ENCODE data around the gene CLIC1. TPM values are rescaled to one million over a fixed set of nuclear protein-coding genes. Genes with fewer than 3 reads are reported as not detected.

CLIC1 gene
- total and polyA plus RNA-seq, 2 experiments from 2014 or later = 269 to 296 TPM

DNA sequence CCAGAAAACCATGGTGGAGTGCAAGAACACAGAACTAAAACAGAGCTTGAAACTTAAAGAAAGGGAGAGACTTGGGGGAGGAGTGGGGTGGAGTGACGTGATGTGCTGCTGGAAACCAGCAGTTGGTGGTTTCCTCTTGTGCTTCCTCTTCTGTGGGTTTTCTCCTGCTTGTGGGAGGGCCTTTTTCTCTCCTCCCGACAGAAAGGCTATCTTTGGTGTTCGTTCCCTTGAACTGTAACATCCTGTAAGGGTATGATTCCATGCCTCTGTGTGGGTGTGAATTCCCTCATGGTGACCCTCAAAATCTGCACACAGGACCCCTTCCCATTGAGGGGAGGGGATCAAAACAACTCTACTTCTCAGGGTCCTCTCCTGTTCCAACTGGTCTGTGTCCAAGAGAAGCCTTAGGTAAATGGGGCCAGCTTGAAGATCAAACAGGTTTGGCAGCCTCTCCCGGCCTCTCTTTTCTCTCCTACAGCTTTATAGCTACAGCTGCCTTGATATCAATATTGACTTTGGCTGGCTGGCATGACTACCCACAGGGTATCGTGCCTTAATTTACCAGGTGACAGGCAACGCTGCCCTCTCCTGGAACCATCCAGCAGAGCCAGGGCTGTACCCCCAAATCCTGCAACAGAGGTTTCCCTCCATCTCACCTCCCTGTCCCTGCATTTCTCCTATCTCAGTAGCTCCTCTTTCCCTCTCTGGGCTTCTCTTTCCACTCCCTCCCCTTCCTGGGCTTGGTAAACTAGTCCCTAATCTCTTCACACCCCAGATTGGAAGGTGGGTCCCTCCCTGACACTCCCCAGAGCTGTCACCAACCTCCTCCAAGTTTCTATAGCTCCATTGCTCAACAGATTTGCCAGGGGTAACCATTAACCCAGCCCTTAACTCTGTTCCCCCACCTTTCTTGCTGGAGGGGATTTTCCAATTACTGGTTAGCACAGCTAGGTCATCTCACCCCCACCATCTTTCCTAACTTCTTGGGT is 2.0 kb upstream of the CLIC1 start:
- DNase-seq (ENCODE audit: low spot score) = peak; percentile 50
- Histone ChIP-seq H2AFZ (peak overlapping the region; percentile 73; the same call in 1 of the 2 replicates), H3K4me3 (peak overlapping the region; percentile 96), H3K9me2 (ENCODE audit: insufficient read depth) (no peaks in the 10 kb centered on the region), H3K4me2 (peak overlapping the region; percentile 91), H3K36me3 (ENCODE audit: insufficient read depth) (peaks cover 11% of the 10 kb centered on the region), H3K27ac (ENCODE audit: low read depth) (no peak overlapping the region), H4K20me1 (replicated peaks; ENCODE audit: insufficient read depth) (0 out of 2 replicates have a peak, but pooled peaks cover 5% of the 10 kb centered on the region), H3F3A (replicated peaks; ENCODE audit: low read depth) (peaks cover 37% of the 10 kb centered on the region), H3K4me1 (ENCODE audit: insufficient read depth) (peaks cover 42% of the 10 kb centered on the region), H3K27me3 (ENCODE audit: insufficient read depth) (no peaks in the 10 kb centered on the region), H3K79me2 (replicated peaks; ENCODE audit: insufficient read depth) (peaks cover 27% of the 10 kb centered on the region)
- Mint-ChIP-seq H3K27ac (peak overlapping the region; percentile 60), H3K9me3 (no peaks in the 10 kb centered on the region; the same call in 2 of the 3 replicates), H3K27me3 (ENCODE audit: insufficient read depth, low read depth, poor library complexity) (peaks cover 28% of the 10 kb centered on the region), H3K36me3 (ENCODE audit: low read depth) (peaks cover 29% of the 10 kb centered on the region), H3K4me3 (peak overlapping the region; percentile 92; the same call in 2 of the 3 replicates), H3K4me1 (peaks cover 45% of the 10 kb centered on the region)
- TF ChIP-seq EZH2phosphoT487 (IDR thresholded peaks at IDR 0.05; ENCODE audit: unreplicated experiment) = no peak
- TF ChIP-seq, protein P1, sequence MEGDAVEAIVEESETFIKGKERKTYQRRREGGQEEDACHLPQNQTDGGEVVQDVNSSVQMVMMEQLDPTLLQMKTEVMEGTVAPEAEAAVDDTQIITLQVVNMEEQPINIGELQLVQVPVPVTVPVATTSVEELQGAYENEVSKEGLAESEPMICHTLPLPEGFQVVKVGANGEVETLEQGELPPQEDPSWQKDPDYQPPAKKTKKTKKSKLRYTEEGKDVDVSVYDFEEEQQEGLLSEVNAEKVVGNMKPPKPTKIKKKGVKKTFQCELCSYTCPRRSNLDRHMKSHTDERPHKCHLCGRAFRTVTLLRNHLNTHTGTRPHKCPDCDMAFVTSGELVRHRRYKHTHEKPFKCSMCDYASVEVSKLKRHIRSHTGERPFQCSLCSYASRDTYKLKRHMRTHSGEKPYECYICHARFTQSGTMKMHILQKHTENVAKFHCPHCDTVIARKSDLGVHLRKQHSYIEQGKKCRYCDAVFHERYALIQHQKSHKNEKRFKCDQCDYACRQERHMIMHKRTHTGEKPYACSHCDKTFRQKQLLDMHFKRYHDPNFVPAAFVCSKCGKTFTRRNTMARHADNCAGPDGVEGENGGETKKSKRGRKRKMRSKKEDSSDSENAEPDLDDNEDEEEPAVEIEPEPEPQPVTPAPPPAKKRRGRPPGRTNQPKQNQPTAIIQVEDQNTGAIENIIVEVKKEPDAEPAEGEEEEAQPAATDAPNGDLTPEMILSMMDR (conservative IDR thresholded peaks at IDR 0.05; ENCODE audit: low read depth in 2 of 2) = peak; percentile 48 to 65
- no peak for ATAC-seq

DNA sequence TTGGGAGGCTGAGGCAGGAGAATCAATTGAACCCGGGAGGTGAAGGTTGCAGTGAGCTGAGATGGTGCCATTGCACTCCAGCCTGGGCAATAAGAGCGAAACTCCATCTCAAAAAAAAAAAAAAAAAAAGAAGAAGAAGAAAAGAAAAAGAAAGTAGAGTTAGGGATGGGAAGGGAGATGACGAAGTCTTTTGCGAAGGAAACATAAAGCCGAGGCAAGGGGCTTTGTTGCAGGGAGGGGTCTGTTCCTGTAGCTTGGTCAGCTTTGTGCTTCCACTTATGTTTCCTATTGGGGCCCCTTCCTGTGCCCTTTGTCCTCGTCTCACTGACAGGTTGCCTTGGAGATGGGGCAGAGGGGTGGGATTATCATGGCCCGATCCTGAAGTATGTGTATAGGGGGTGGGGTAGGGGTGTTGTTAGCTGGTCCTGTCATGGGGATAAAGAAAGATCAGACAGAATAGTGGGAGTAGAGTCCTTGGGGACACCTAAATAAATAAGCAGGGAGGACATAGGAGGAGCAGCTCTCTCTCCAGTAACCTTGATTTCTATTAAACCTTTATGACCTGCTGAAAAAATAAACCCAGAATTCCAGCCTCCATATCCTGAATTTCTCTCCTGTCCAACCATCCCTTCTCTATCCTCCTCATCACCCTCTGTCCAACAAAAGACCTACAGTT is 1.1 kb upstream of the CLIC1 start:
- no peak overlapping the region; the same call in 1 of the 2 replicates for H3K27ac Mint-ChIP-seq
- Histone ChIP-seq H3F3A (replicated peaks; ENCODE audit: low read depth) (peaks cover 43% of the 10 kb centered on the region), H3K79me2 (replicated peaks; ENCODE audit: insufficient read depth) (peaks cover 27% of the 10 kb centered on the region), H4K20me1 (replicated peaks; ENCODE audit: insufficient read depth) (0 out of 2 replicates have a peak, but pooled peaks cover 11% of the 10 kb centered on the region), H3K4me1 (ENCODE audit: insufficient read depth) (peaks cover 42% of the 10 kb centered on the region), H2AFZ (peak overlapping the region; percentile 73; the same call in 1 of the 2 replicates), H3K4me2 (peak overlapping the region; percentile 91), H3K36me3 (ENCODE audit: insufficient read depth) (peaks cover 14% of the 10 kb centered on the region), H3K9me2 (ENCODE audit: insufficient read depth) (no peaks in the 10 kb centered on the region), H3K27me3 (ENCODE audit: insufficient read depth) (no peaks in the 10 kb centered on the region), H3K4me3 (peak overlapping the region; percentile 96), H3K27ac (ENCODE audit: low read depth) (0 out of 2 replicates have a peak overlapping the region, but pooled peaks have one; percentile 58)
- no peaks in the 10 kb centered on the region; the same call in 2 of the 3 replicates for H3K9me3 Mint-ChIP-seq
- peaks cover 29% of the 10 kb centered on the region for H3K27me3 Mint-ChIP-seq (ENCODE audit: insufficient read depth, low read depth, poor library complexity)
- H3K36me3 Mint-ChIP-seq (ENCODE audit: low read depth) = peaks cover 36% of the 10 kb centered on the region
- peak overlapping the region; percentile 92 for H3K4me3 Mint-ChIP-seq
- H3K4me1 Mint-ChIP-seq = peaks cover 45% of the 10 kb centered on the region
- DNase-seq (ENCODE audit: low spot score) = peak; percentile 56
- ATAC-seq = no peak
- TF ChIP-seq CREB1 (CRISPR knock-in tag; IDR thresholded peaks at IDR 0.05; ENCODE audit: low read depth) (no peak), EZH2 (IDR thresholded peaks at IDR 0.05; ENCODE audit: low read depth, unreplicated experiment) (no peak), JUNB (IDR thresholded peaks at IDR 0.05; ENCODE audit: unreplicated experiment) (no peak), NANOG (IDR thresholded peaks at IDR 0.05; ENCODE audit: borderline replicate concordance) (no peak), ZNF114 (CRISPR knock-in tag; IDR thresholded peaks at IDR 0.05) (no peak), ZNF331 (CRISPR knock-in tag; IDR thresholded peaks at IDR 0.05; ENCODE audit: low read depth) (no peak), EZH2phosphoT487 (IDR thresholded peaks at IDR 0.05; ENCODE audit: unreplicated experiment) (no peak)
- TF ChIP-seq, protein P1 (conservative IDR thresholded peaks at IDR 0.05; ENCODE audit: low read depth in 2 of 2) = no peak
